Thyroid gland (tissue), 4 donors: ENCODE measurements around the gene SPATA9. TPM values are rescaled to one million over a fixed set of nuclear protein-coding genes. Genes with fewer than 3 reads are reported as not detected.
A peak's percentile ranks its signal among the peaks of the same experiment; 100 is the strongest.
"Not testable (repeated sequence)": the region's sequence is repeated elsewhere in the genome, so short reads cannot be mapped to it uniquely, and the experiment has no call there.

ENCODE experiments used
- DNase-seq, 2 donors: peaks; one replicate each; pipeline ENCODE4 v3.0.0-alpha.2; 2019
- H3K27ac ChIP-seq, 3 donors: fragments of 200-600 bp; sonication (generic); 1 replicate in 2 of 3; 2 replicates in 1 of 3; pipeline ENCODE4 v1.5.1; 2016 to 2019; ENCODE audit warnings: mild to moderate bottlenecking in 1 of 3, moderate library complexity in 1 of 3
- H3K27me3 ChIP-seq: fragments of 200-600 bp; sonication (generic); one replicate; pipeline ENCODE4 v1.5.1; 2019
- H3K36me3 ChIP-seq, 2 donors: fragments of 200-600 bp; sonication (generic); one replicate each; pipeline ENCODE4 v1.5.1; 2016 to 2019
- H3K4me1 ChIP-seq, 2 donors: fragments of 200-600 bp; sonication (generic); one replicate each; pipeline ENCODE4 v1.5.1; 2017 to 2019
- H3K4me3 ChIP-seq, 3 donors: fragments of 200-600 bp; sonication (generic); replicated peaks in 1 of 3; 1 replicate in 2 of 3; 2 replicates in 1 of 3; pipeline ENCODE4 v1.5.1; 2016; ENCODE audit warnings: mild to moderate bottlenecking in 1 of 3
- H3K9me3 ChIP-seq: fragments of 200-600 bp; sonication (generic); one replicate; pipeline ENCODE4 v1.5.1; 2017
- POLR2A ChIP-seq, 2 donors: fragments of 450-650 bp; IDR thresholded peaks; one replicate each; pipeline ENCODE4 v1.6.1; 2017; ENCODE audit warnings: antibody characterized with exemption in 2 of 2, mild to moderate bottlenecking in 2 of 2, moderate library complexity in 1 of 2
- WGBS, 2 donors: methylation state at CpG; one replicate each; pipeline ENCODE4 v1.1.5; 2017; 5-methylcytosine and 5-hydroxymethylcytosine counted together
- intact Hi-C: fragments of 100-400 bp; cut with DNase I; formaldehyde crosslinking; loops from one replicate; pipeline ENCODE4 v1.15.1; 2023
- total RNA-seq, 4 donors: library from RNA; depleted of rRNA; stranded (reverse); fragments of >200 nt; gene quantifications; one replicate each; pipeline ENCODE4 v1.2.3, GENCODE V29; 2016
- TF ChIP-seq, protein P1 (sequence below), 6 experiments: fragments of 200-600 bp in 3 of 6; fragments of 450-650 bp in 3 of 6; sonication (generic) in 3 of 6; IDR thresholded peaks; one replicate each; pipeline ENCODE4 v1.5.1; 2016 to 2019; ENCODE audit warnings: antibody characterized with exemption in 6 of 6, mild to moderate bottlenecking in 2 of 6, inconsistent platforms in 1 of 6, moderate library complexity in 1 of 6

Gene SPATA9
- total RNA-seq, 4 donors from 2014 or later, result not detected

DNA sequence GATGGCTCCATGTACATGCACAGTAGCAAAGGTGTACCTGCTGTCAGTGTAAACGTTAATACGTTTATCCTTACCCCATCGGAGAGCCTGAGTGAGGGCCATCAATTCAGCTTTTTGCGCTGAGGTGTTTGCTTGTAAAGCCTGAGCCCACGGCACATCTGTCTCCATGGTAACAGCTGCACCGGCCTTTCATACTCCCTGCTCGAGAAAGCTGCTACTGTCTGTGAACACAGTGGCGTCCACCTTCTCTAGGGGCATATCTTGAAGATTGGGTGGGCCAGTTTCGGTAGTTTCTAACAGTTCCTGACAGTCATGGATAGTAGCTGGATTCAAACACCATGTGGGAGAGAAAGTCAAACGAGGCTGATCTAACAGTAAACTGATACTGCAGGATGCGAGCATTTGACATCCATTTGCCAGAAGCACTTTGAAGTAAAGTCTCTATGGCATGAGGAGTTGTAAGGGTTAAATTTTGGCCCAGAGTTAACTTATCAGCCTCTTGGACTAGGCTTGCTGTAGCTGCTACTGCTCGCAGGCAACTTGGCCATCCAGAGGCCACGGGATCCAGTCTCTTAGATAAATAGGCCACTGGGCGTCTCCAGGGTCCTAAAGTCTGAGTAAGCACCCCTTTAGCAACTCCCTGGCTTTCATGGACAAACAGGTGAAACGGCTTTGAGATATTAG lies 27.3 kb upstream of the SPATA9 start:
- no peaks in the 10 kb centered on the region for H3K36me3 ChIP-seq
- intact Hi-C loops, result no loop called here
- no peak overlapping the region for H3K4me3 ChIP-seq
- no peaks in the 10 kb centered on the region for H3K9me3 ChIP-seq
- H3K27me3 ChIP-seq, result no peaks in the 10 kb centered on the region
- peak; percentile 62 to 75 for DNase-seq
- peak overlapping the region in 1 of 3 donors; percentile 17 for H3K27ac ChIP-seq
- peaks cover 0 to 12% of the 10 kb centered on the region in 2 donors for H3K4me1 ChIP-seq
- WGBS, 2 donors, result 53 to 57% methylated on average over 15 of the region's 15 CpGs
- TF ChIP-seq, protein P1, sequence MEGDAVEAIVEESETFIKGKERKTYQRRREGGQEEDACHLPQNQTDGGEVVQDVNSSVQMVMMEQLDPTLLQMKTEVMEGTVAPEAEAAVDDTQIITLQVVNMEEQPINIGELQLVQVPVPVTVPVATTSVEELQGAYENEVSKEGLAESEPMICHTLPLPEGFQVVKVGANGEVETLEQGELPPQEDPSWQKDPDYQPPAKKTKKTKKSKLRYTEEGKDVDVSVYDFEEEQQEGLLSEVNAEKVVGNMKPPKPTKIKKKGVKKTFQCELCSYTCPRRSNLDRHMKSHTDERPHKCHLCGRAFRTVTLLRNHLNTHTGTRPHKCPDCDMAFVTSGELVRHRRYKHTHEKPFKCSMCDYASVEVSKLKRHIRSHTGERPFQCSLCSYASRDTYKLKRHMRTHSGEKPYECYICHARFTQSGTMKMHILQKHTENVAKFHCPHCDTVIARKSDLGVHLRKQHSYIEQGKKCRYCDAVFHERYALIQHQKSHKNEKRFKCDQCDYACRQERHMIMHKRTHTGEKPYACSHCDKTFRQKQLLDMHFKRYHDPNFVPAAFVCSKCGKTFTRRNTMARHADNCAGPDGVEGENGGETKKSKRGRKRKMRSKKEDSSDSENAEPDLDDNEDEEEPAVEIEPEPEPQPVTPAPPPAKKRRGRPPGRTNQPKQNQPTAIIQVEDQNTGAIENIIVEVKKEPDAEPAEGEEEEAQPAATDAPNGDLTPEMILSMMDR (IDR thresholded peaks at IDR 0.05), result no peak
- TF ChIP-seq POLR2A (IDR thresholded peaks at IDR 0.05), result no peak

DNA sequence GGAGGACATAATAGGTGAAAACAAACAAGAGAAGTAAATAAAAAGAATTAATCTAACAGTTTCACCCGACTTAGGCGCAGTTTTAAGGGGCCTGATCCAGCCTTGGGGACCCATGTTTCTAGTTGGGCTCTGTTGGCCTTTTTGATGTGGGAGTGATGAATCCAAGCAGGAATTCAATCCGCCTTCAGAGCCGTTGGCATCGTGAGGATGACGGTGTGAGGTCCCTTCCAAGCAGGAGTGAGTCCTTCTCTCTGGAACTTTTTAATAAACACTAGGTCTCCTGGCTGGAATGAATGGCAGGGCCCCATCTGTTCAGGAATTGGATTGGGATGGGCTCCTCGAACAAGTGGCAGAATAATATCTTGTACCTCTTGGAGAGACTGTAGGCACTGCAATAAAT lies 26.1 kb upstream of the SPATA9 start:
- no peak for DNase-seq
- TF ChIP-seq POLR2A (IDR thresholded peaks at IDR 0.05), result no peak
- TF ChIP-seq, protein P1 (IDR thresholded peaks at IDR 0.05), result no peak
- Histone ChIP-seq H3K4me3 (no peak overlapping the region), H3K27me3 (no peaks in the 10 kb centered on the region), H3K4me1 (peaks cover 0 to 12% of the 10 kb centered on the region in 2 donors), H3K36me3 (no peaks in the 10 kb centered on the region), H3K9me3 (no peaks in the 10 kb centered on the region), H3K27ac (no peak overlapping the region)
- WGBS, 2 donors, result 93 to 96% methylated on average over 7 of the region's 7 CpGs
- intact Hi-C loops, result no loop called here

DNA sequence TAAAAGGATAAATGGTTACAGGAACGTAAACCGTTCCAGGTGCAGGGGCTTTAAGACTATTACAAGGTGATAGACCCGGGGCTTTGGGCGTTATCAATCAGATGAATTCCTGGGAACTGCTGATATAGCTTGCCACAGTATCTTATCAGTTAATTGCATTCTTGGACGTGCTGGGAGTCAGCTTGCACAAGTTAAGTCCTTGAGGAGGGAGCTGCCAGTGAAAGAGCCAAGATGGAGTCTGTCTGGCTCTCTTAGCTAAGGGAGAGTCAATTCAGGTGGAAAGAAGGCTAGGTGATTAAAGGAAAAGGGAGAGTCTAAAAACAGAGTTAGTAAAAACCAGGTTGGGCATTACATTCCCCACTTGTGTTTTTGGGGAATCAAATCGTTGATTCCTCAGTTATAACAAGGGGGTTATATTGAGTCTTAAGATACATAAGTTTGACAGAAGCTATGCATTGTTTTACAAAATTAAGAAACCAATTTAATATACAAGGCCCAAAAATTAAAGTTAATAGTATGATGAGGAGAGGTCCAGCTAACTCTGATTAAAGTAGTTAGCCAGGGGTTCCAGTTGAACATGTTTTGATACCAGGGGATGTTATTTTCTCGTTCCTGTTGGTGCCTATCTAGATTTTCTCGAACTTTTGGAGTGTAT lies 24.9 kb upstream of the SPATA9 start:
- H3K27me3 ChIP-seq, DNase-seq, intact Hi-C loops, H3K9me3 ChIP-seq, H3K4me3 ChIP-seq, H3K36me3 ChIP-seq, H3K27ac ChIP-seq: not testable (repeated sequence)
- WGBS, 2 donors, result 79 to 83% methylated on average over 8 of the region's 8 CpGs
- H3K4me1 ChIP-seq, result peaks cover 0 to 12% of the 10 kb centered on the region in 2 donors

DNA sequence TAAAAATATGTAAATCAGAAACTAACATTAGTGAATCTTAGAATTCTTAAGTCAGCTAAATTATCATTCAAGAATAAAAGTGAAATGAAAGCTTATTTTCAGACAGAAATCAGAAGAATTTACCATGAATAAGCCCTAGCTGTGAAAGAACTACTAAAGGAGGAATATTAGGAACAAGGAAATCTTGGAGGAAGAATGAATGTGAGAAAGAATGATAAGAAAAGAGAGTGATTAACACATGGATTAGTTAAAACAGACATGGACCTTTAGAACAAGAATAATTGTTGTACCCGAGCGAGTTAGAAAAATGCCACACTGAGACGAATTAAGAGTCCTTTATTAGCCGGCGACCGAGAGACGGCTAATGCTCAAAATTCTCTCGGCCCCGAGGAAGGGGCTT lies 24.3 kb upstream of the SPATA9 start:
- no peak for TF ChIP-seq POLR2A (IDR thresholded peaks at IDR 0.05)
- TF ChIP-seq, protein P1 (IDR thresholded peaks at IDR 0.05), result no peak
- intact Hi-C loops, result no loop called here
- whole genome bisulfite sequencing, 2 donors, result 77 to 79% methylated on average over 9 of the region's 9 CpGs

DNA sequence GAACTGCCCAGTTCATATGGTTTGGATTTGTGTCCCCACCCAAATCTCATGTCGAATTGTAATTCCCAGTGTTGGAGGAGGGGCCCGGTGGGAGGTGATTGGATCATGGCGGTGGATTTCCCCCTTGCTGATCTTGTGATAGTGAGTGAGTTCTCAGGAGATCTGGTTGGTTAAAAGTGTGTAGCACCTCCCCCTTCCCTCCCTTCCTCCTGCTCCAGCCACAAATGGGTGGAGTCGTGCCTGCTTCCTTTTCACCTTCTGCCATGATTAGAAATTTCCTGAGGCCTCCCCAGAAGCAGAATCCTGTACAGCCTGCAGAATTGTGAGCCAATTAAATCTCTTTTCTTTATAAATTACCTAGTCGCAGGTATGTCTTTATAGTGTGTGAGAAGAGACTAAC lies 23.4 kb upstream of the SPATA9 start:
- 95 to 96% methylated on average over 5 of the region's 5 CpGs for WGBS, 2 donors
- H3K4me3 ChIP-seq, H3K27ac ChIP-seq, H3K36me3 ChIP-seq, H3K27me3 ChIP-seq, intact Hi-C loops, H3K4me1 ChIP-seq, H3K9me3 ChIP-seq, DNase-seq: not testable (repeated sequence)

More for the DNA sequence above, 24.3 kb upstream of the SPATA9 start:
- Histone ChIP-seq H3K4me1 (peaks cover 0 to 12% of the 10 kb centered on the region in 2 donors), H3K9me3 (no peaks in the 10 kb centered on the region), H3K27me3 (no peaks in the 10 kb centered on the region), H3K4me3 (no peak overlapping the region), H3K36me3 (no peaks in the 10 kb centered on the region), H3K27ac (no peak overlapping the region)
- DNase-seq, result no peak

DNA sequence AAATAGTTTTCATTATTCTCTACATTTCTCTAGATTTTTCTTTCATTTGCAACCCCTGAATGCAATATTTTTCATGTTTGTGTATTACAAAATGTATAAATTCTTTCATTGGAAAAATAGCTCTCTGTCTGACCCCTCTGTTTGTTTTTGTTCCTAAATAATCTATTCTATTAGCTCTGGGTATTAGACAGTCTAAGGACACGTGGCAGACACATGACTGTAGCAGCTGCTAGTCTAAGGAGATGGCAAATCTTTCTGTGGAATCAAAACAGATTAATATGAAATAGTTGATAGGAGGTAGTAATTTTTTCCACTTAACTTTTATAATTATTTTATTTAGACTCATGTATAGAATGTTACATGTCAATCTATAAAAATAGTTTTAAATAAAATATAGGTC lies 21.4 kb upstream of the SPATA9 start:
- no peaks in the 10 kb centered on the region for H3K36me3 ChIP-seq
- no peak overlapping the region for H3K4me3 ChIP-seq
- H3K27me3 ChIP-seq, result no peaks in the 10 kb centered on the region
- DNase-seq, result no peak
- H3K9me3 ChIP-seq, result no peaks in the 10 kb centered on the region
- intact Hi-C loops, result no loop called here
- no peak for TF ChIP-seq POLR2A (IDR thresholded peaks at IDR 0.05)
- TF ChIP-seq, protein P1 (IDR thresholded peaks at IDR 0.05), result no peak
- 88 to 92% methylated on average over 1 of the region's 1 CpG for WGBS, 2 donors
- no peaks in the 10 kb centered on the region for H3K4me1 ChIP-seq
- H3K27ac ChIP-seq, result no peak overlapping the region
